ENCODE data around the gene FAM83C.

FAM83C gene

DNA sequence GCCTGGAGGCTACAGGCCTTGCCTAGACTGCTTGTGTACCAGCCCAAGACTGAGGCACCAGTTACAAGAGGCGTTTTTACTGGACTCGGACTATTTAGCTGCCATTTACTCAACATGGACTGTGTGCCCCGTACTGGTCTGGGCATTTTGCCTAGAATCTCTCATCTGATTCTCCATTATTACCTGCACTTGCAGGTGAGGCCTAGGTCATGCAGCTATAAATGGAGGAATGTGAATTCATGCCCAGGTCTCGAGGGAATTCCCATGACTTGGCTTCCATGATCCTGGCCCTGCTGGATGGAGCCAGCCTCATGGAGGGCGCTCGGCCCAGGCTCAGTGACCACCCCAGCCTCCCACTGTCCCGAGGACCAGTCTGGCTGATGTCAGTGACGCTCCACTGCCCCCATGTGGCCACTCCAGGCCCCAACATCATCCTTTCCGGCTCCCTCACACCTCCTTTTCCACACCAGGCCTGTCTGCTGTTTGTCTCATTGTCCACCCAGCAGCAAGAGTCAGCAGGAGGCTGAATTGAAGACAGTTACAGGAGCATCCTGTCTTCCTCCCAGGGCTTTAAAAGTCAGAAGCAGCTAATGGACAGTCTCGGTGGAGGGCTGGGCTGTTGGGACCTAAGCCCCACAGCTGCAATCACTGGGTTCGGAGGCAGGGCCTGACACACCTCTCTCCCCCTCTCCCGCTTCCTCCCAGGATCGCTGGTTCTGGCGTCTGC is 23.0 kb downstream of the FAM83C start:
- no peaks in the 10 kb centered on the region for H3K4me1 ChIP-seq (ENCODE audit: low read length)
- H3K4me2 ChIP-seq (ENCODE audit: low read depth, low read length) = no peak overlapping the region
- no peak overlapping the region for H3K27ac ChIP-seq (ENCODE audit: low read length)
- no peak overlapping the region for H2AFZ ChIP-seq (ENCODE audit: low read length)
- H3K4me3 ChIP-seq (ENCODE audit: low read length) = no peak overlapping the region
- H3K9ac ChIP-seq (ENCODE audit: low read length) = no peak overlapping the region
- no peaks in the 10 kb centered on the region for H3F3A ChIP-seq (ENCODE audit: insufficient read depth, low read length)
- no peaks in the 10 kb centered on the region for H3K9me2 ChIP-seq (replicated peaks; ENCODE audit: insufficient read depth, low read length)
- no peaks in the 10 kb centered on the region for H3K79me2 ChIP-seq (ENCODE audit: low read length)
- H3K27me3 ChIP-seq (replicated peaks; ENCODE audit: insufficient read depth, low read length) = no peaks in the 10 kb centered on the region
- no peak for DNase-seq
- TF ChIP-seq EZH2phosphoT487 (IDR thresholded peaks at IDR 0.05; ENCODE audit: low read length) = no peak
- TF ChIP-seq, protein P1, sequence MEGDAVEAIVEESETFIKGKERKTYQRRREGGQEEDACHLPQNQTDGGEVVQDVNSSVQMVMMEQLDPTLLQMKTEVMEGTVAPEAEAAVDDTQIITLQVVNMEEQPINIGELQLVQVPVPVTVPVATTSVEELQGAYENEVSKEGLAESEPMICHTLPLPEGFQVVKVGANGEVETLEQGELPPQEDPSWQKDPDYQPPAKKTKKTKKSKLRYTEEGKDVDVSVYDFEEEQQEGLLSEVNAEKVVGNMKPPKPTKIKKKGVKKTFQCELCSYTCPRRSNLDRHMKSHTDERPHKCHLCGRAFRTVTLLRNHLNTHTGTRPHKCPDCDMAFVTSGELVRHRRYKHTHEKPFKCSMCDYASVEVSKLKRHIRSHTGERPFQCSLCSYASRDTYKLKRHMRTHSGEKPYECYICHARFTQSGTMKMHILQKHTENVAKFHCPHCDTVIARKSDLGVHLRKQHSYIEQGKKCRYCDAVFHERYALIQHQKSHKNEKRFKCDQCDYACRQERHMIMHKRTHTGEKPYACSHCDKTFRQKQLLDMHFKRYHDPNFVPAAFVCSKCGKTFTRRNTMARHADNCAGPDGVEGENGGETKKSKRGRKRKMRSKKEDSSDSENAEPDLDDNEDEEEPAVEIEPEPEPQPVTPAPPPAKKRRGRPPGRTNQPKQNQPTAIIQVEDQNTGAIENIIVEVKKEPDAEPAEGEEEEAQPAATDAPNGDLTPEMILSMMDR (IDR thresholded peaks at IDR 0.05; ENCODE audit: low read length) = peak; percentile 75
- no peaks in the 10 kb centered on the region for H3K9me3 ChIP-seq (replicated peaks; ENCODE audit: insufficient read depth, low read length)
- no peaks in the 10 kb centered on the region for H3K36me3 ChIP-seq (replicated peaks; ENCODE audit: insufficient read depth, low read length)
- H4K20me1 ChIP-seq (ENCODE audit: insufficient read depth, low read length) = no peaks in the 10 kb centered on the region

GRCh38 chr20:35267092-35267491 is 25.1 kb downstream of the FAM83C start:
- H3F3A ChIP-seq (ENCODE audit: insufficient read depth, low read length) = no peaks in the 10 kb centered on the region
- no peak for DNase-seq
- TF ChIP-seq EZH2phosphoT487 (IDR thresholded peaks at IDR 0.05; ENCODE audit: low read length) = no peak
- TF ChIP-seq EZH2 (optimal IDR thresholded peaks at IDR 0.05; ENCODE audit: low read depth, low read length) = no peak
- TF ChIP-seq, protein P1 (IDR thresholded peaks at IDR 0.05; ENCODE audit: low read length) = no peak
- H3K4me3 ChIP-seq (ENCODE audit: low read length) = no peak overlapping the region
- H3K4me1 ChIP-seq (ENCODE audit: low read length) = no peaks in the 10 kb centered on the region
- no peaks in the 10 kb centered on the region for H3K9me3 ChIP-seq (replicated peaks; ENCODE audit: insufficient read depth, low read length)
- H3K27me3 ChIP-seq (replicated peaks; ENCODE audit: insufficient read depth, low read length) = no peaks in the 10 kb centered on the region
- H3K9ac ChIP-seq (ENCODE audit: low read length) = no peak overlapping the region
- no peaks in the 10 kb centered on the region for H3K36me3 ChIP-seq (replicated peaks; ENCODE audit: insufficient read depth, low read length)
- H3K27ac ChIP-seq (ENCODE audit: low read length) = no peak overlapping the region
- no peaks in the 10 kb centered on the region for H3K79me2 ChIP-seq (ENCODE audit: low read length)
- H2AFZ ChIP-seq (ENCODE audit: low read length) = no peak overlapping the region
- H4K20me1 ChIP-seq (ENCODE audit: insufficient read depth, low read length) = no peaks in the 10 kb centered on the region
- H3K9me2 ChIP-seq (replicated peaks; ENCODE audit: insufficient read depth, low read length) = no peaks in the 10 kb centered on the region
- H3K4me2 ChIP-seq (ENCODE audit: low read depth, low read length) = no peak overlapping the region

GRCh38 chr20:35264755-35265154 is 27.5 kb downstream of the FAM83C start:
- Histone ChIP-seq H3F3A (ENCODE audit: insufficient read depth, low read length) (no peaks in the 10 kb centered on the region), H3K79me2 (ENCODE audit: low read length) (no peaks in the 10 kb centered on the region), H3K9me3 (replicated peaks; ENCODE audit: insufficient read depth, low read length) (no peaks in the 10 kb centered on the region), H3K4me1 (ENCODE audit: low read length) (no peaks in the 10 kb centered on the region), H3K9ac (ENCODE audit: low read length) (no peak overlapping the region), H3K27ac (ENCODE audit: low read length) (no peak overlapping the region), H2AFZ (ENCODE audit: low read length) (no peak overlapping the region), H3K4me2 (ENCODE audit: low read depth, low read length) (no peak overlapping the region), H3K4me3 (ENCODE audit: low read length) (no peak overlapping the region), H3K9me2 (replicated peaks; ENCODE audit: insufficient read depth, low read length) (no peaks in the 10 kb centered on the region), H4K20me1 (ENCODE audit: insufficient read depth, low read length) (no peaks in the 10 kb centered on the region), H3K36me3 (replicated peaks; ENCODE audit: insufficient read depth, low read length) (no peaks in the 10 kb centered on the region), H3K27me3 (replicated peaks; ENCODE audit: insufficient read depth, low read length) (no peaks in the 10 kb centered on the region)
- TF ChIP-seq EZH2phosphoT487 (IDR thresholded peaks at IDR 0.05; ENCODE audit: low read length) = no peak
- TF ChIP-seq EZH2 (optimal IDR thresholded peaks at IDR 0.05; ENCODE audit: low read depth, low read length) = no peak
- TF ChIP-seq, protein P1 (IDR thresholded peaks at IDR 0.05; ENCODE audit: low read length) = no peak
- no peak for DNase-seq

Measured in MM.1S (cell line).